Smooth muscle cell (in vitro differentiated cells): Measurements from ENCODE around the gene CAMK1D. TPM values are rescaled to one million over a fixed set of nuclear protein-coding genes. Genes with fewer than 3 reads are reported as not detected.

Experiments
- DNase-seq: peaks from one replicate; lab custom pipeline; 2025; ENCODE audit not compliant: unreplicated experiment; lab: John Stamatoyannopoulos, UW
- H2AFZ ChIP-seq: fragments of 200-600 bp; sonication (generic); 2 replicates; pipeline ENCODE4 v1.6.0; 2016; ENCODE audit warnings: antibody characterized with exemption, low read depth, mild to moderate bottlenecking
- H3F3A ChIP-seq: fragments of 200-600 bp; sonication (generic); 2 replicates; pipeline ENCODE4 v1.6.0; 2017; ENCODE audit warnings: antibody characterized with exemption, low read depth
- H3K27ac ChIP-seq: fragments of 200-600 bp; sonication (generic); 2 replicates; pipeline ENCODE4 v1.5.1; 2016; ENCODE audit warnings: low read depth, mild to moderate bottlenecking
- H3K27me3 ChIP-seq: fragments of 200-600 bp; sonication (generic); 2 replicates; pipeline ENCODE4 v1.6.1; 2016; ENCODE audit warnings: low read depth, mild to moderate bottlenecking
- H3K36me3 ChIP-seq: fragments of 200-600 bp; sonication (generic); 2 replicates; pipeline ENCODE4 v1.5.1; 2016; ENCODE audit warnings: low read depth
- H3K4me1 ChIP-seq: fragments of 200-600 bp; sonication (generic); 2 replicates; pipeline ENCODE4 v1.5.1; 2016; ENCODE audit warnings: low read depth
- H3K4me2 ChIP-seq: fragments of 200-600 bp; sonication (generic); 2 replicates; pipeline ENCODE4 v1.6.0; 2016; ENCODE audit warnings: mild to moderate bottlenecking
- H3K4me3 ChIP-seq: fragments of 200-600 bp; sonication (generic); 2 replicates; pipeline ENCODE4 v1.5.1; 2016; ENCODE audit warnings: mild to moderate bottlenecking
- H3K79me2 ChIP-seq: fragments of 200-600 bp; sonication (generic); 2 replicates; pipeline ENCODE4 v1.6.0; 2016; ENCODE audit warnings: low read depth, mild to moderate bottlenecking
- H3K9ac ChIP-seq: fragments of 200-600 bp; sonication (generic); 2 replicates; pipeline ENCODE4 v1.6.0; 2016; ENCODE audit warnings: low read depth
- H3K9me3 ChIP-seq: fragments of 200-600 bp; sonication (generic); replicated peaks from 2 replicates; pipeline ENCODE4 v1.5.1; 2016; ENCODE audit warnings: low read depth
- H4K20me1 ChIP-seq: fragments of 200-600 bp; sonication (generic); 2 replicates; pipeline ENCODE4 v1.6.0; 2016; ENCODE audit warnings: low read depth
- WGBS: methylation state at CpG from one replicate; pipeline ENCODE4 v1.1.7; 2016; ENCODE audit warnings: low lambda C conversion rate; 5-methylcytosine and 5-hydroxymethylcytosine counted together
- polyA plus RNA-seq: library from polyadenylated mRNA; unstranded; fragments of >200 nt; fragmentation: Nextera tagmentation; extraction: Ambion mirVana; gene quantifications from 2 replicates; pipeline ENCODE4 v1.2.1, GENCODE V29; 2016
- total RNA-seq: library from RNA; depleted of rRNA; stranded (reverse); fragments of >200 nt; gene quantifications from 2 replicates; pipeline ENCODE4 v1.2.3, GENCODE V29; 2014
- TF ChIP-seq, protein P1 (sequence below): fragments of 200-600 bp; sonication (generic); IDR thresholded peaks from 2 replicates; pipeline ENCODE4 v1.5.1; 2017; ENCODE audit warnings: borderline replicate concordance, mild to moderate bottlenecking, antibody characterized with exemption; ENCODE audit not compliant: insufficient read depth, poor library complexity, severe bottlenecking

CAMK1D gene
- total and polyA plus RNA-seq, 2 experiments from 2014 or later, result 1.6 to 2.3 TPM

DNA sequence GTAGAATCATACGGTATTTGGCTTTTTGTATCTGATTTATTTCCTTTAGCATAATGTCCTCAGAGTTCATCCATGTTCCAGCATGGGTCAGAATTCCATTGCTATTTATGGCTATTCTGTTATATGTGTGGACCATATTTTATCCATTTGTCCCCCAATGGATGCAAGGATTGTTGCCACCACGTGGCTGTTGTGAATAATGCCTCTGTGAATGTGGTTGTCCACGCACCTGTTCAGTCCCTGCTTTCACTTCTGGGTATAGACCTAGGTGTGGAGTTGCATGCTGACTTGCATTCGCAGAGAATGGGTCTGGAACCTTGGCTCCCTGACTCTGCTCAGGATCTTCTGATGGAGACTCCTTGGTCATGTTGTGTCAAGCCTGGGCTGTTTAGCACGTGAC lies 199.9 kb downstream of the CAMK1D start:
- Histone ChIP-seq H3K27me3 (no peaks in the 10 kb centered on the region), H3K4me2 (no peak overlapping the region), H3F3A (no peaks in the 10 kb centered on the region), H3K27ac (no peak overlapping the region), H3K4me3 (no peak overlapping the region), H2AFZ (no peak overlapping the region), H3K9me3 (no peaks in the 10 kb centered on the region), H3K36me3 (no peaks in the 10 kb centered on the region), H3K79me2 (no peaks in the 10 kb centered on the region), H3K9ac (no peak overlapping the region), H3K4me1 (no peaks in the 10 kb centered on the region), H4K20me1 (no peaks in the 10 kb centered on the region)
- WGBS, result 85% methylated on average over 5 of the region's 5 CpGs
- DNase-seq, result no peak
- TF ChIP-seq, protein P1, sequence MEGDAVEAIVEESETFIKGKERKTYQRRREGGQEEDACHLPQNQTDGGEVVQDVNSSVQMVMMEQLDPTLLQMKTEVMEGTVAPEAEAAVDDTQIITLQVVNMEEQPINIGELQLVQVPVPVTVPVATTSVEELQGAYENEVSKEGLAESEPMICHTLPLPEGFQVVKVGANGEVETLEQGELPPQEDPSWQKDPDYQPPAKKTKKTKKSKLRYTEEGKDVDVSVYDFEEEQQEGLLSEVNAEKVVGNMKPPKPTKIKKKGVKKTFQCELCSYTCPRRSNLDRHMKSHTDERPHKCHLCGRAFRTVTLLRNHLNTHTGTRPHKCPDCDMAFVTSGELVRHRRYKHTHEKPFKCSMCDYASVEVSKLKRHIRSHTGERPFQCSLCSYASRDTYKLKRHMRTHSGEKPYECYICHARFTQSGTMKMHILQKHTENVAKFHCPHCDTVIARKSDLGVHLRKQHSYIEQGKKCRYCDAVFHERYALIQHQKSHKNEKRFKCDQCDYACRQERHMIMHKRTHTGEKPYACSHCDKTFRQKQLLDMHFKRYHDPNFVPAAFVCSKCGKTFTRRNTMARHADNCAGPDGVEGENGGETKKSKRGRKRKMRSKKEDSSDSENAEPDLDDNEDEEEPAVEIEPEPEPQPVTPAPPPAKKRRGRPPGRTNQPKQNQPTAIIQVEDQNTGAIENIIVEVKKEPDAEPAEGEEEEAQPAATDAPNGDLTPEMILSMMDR, result no peak

DNA sequence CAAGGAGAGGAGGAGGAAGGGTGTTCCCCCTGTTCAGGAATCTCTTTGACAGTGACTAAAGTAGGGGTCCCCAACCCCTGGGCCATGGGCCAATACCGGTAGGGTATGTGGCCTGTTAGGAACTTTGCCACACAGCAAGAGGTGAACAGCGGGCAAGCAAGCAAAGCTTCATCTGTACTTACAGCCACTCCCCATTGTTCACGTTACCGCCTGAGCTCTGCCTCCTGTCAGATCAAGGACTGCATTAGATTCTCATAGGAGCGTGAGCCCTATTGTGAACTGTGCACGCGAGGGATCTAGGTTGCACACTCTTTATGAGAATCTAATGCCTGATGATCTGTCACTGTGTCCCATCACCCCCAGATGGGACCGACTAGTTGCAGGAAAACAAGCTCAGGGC lies 201.6 kb downstream of the CAMK1D start:
- DNase-seq, result no peak
- Histone ChIP-seq H4K20me1 (no peaks in the 10 kb centered on the region), H3K4me2 (no peak overlapping the region), H3K9ac (no peak overlapping the region), H3K9me3 (no peaks in the 10 kb centered on the region), H3K36me3 (no peaks in the 10 kb centered on the region), H3K79me2 (no peaks in the 10 kb centered on the region), H3K4me1 (no peaks in the 10 kb centered on the region), H3K27ac (no peak overlapping the region), H3F3A (no peaks in the 10 kb centered on the region), H2AFZ (no peak overlapping the region), H3K4me3 (no peak overlapping the region), H3K27me3 (no peaks in the 10 kb centered on the region)
- WGBS, result 96% methylated on average over 8 of the region's 8 CpGs
- TF ChIP-seq, protein P1, result no peak

DNA sequence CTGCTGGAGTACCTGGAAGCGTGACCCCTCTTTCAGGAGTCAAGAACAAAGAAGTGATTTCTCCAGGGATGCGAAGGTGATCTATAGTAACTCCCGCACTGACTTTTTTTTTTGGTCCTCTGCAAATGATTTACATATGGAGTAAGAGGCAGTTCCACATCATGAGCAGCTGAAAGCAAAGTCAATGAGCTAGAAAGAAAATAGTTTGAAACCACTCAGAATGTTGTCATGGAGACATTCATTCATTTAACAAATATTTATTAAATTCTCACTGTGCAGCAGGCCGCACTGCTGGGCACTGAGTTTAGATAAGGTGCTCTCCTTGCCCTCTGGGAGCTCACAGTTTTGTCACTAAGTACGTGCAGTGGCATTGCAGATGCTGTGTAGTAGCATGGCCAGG lies 206.7 kb downstream of the CAMK1D start:
- 75% methylated on average over 5 of the region's 5 CpGs for WGBS
- TF ChIP-seq, protein P1, result no peak
- DNase-seq, result no peak

DNA sequence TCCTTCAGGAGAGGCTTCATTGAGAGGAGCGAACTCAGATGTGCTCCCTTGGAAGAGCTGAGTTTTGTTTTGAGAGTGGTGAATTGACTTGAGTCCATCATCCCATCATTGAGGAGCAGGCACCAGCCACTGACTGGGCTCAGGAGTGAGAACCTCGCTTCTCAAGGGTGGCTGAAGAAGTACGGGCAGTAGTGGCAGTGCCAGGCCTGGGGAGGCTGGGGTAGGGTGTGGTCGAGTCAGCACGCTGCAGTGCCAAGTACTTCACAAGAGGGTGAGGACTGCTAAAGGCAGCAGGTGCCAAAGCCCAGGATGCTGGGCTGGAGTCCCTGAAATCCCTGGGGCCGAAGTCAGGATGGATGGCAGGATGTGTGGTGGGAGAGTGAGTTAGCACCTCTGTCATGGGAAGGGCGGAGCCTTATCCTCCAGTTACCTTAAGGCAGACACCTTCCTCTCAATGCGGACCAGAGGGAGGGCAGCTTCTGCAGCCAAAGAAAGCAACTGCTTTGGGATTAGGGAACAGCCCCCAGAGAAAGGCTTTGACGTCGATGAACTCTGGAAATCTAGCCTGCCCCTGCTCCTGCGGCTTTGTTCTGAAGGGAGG lies 210.3 kb downstream of the CAMK1D start:
- Histone ChIP-seq H3K9ac (no peak overlapping the region), H3K79me2 (no peaks in the 10 kb centered on the region), H3K4me1 (no peaks in the 10 kb centered on the region), H3K4me3 (no peak overlapping the region), H3K27ac (no peak overlapping the region), H3K4me2 (no peak overlapping the region), H3K27me3 (no peaks in the 10 kb centered on the region), H4K20me1 (no peaks in the 10 kb centered on the region), H3K36me3 (no peaks in the 10 kb centered on the region), H3F3A (no peaks in the 10 kb centered on the region), H2AFZ (no peak overlapping the region), H3K9me3 (no peaks in the 10 kb centered on the region)
- no peak for DNase-seq
- TF ChIP-seq, protein P1, result no peak
- WGBS, result 73% methylated on average over 11 of the region's 11 CpGs

More for the DNA sequence above, 206.7 kb downstream of the CAMK1D start:
- Histone ChIP-seq H3K4me1 (no peaks in the 10 kb centered on the region), H2AFZ (no peak overlapping the region), H3K4me2 (no peak overlapping the region), H3K4me3 (no peak overlapping the region), H3K79me2 (no peaks in the 10 kb centered on the region), H3K36me3 (no peaks in the 10 kb centered on the region), H3K27ac (no peak overlapping the region), H3K9ac (no peak overlapping the region), H3F3A (no peaks in the 10 kb centered on the region), H3K27me3 (no peaks in the 10 kb centered on the region), H4K20me1 (no peaks in the 10 kb centered on the region), H3K9me3 (no peaks in the 10 kb centered on the region)
